Urothelium cell line (cell line): ENCODE results near the gene SMARCA4.
"Not testable (repeated sequence)": the region's sequence is repeated elsewhere in the genome, so short reads cannot be mapped to it uniquely, and the experiment has no call there.

Experiments
- DNase-seq: peaks from one replicate; pipeline ENCODE4 v3.0.0; 2011; ENCODE audit warnings: low spot score, mixed read lengths
- FAIRE-seq: peaks from 2 replicates; lab custom pipeline; 2011; peaks lifted over from hg19 to GRCh38; lab: Jason Lieb, UNC

SMARCA4 gene

DNA sequence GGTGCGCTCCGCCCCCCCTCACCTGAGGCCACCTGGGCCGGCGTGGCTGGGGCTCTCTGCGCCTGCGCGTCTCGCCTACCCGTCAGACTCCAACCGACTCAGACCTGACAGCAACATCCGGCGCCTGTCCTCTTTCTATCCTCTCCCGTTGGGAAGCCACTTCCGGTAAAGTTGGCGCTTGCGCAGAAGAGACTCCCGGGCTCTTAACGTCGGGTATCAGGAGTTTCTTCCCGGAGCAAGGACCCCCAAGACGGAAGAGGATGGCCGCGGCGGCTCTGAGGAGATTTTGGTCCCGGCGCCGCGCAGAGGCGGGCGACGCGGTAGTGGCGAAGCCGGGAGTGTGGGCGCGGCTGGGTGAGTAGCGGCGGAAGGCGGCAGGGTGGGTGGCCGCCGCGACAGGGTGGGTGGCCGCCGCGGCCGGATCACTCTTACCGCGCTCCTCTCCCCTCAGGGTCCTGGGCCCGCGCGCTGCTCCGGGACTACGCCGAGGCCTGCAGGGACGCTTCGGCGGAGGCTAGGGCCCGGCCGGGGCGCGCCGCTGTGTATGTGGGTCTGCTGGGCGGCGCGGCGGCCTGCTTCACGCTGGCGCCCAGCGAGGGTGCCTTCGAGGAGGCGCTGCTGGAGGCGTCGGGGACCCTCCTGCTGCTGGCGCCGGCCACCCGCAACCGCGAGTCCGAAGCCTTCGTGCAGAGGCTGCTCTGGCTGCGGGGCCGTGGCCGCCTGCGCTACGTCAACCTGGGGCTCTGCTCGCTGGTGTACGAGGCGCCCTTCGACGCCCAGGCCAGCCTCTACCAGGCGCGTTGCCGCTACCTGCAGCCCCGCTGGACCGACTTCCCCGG lies 32.0 kb upstream of the SMARCA4 start, which contains the start of the genes TIMM29 and YIPF2:
TSS of gene TIMM29 (plus strand) at position 249 of the 839 bp plus-strand sequence. CDS start at position 261, 12 bp downstream.
TSS of gene YIPF2 (minus strand) at position 77 of the 839 bp plus-strand sequence. CDS start 229 bp downstream, outside the sequence.
- no peak for FAIRE-seq

DNA sequence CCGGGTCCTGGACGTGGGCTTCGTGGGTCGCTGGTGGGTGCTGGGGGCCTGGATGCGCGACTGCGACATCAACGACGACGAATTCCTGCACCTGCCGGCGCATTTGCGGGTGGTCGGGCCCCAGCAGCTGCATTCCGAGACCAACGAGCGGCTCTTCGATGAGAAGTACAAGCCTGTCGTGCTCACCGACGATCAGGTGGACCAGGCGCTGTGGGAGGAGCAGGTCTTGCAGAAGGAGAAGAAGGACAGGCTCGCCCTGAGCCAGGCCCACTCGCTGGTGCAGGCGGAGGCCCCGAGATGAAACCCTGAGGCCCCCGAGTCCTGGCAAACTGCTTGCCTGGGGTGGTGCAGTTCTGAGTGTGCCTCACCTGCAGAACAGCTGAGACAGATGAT lies 31.4 kb upstream of the SMARCA4 start:
- no peak for FAIRE-seq
- no peak for DNase-seq

More for the DNA sequence above, 32.0 kb upstream of the SMARCA4 start, which contains the start of the genes TIMM29 and YIPF2:
- peak; percentile 94 for DNase-seq

DNA sequence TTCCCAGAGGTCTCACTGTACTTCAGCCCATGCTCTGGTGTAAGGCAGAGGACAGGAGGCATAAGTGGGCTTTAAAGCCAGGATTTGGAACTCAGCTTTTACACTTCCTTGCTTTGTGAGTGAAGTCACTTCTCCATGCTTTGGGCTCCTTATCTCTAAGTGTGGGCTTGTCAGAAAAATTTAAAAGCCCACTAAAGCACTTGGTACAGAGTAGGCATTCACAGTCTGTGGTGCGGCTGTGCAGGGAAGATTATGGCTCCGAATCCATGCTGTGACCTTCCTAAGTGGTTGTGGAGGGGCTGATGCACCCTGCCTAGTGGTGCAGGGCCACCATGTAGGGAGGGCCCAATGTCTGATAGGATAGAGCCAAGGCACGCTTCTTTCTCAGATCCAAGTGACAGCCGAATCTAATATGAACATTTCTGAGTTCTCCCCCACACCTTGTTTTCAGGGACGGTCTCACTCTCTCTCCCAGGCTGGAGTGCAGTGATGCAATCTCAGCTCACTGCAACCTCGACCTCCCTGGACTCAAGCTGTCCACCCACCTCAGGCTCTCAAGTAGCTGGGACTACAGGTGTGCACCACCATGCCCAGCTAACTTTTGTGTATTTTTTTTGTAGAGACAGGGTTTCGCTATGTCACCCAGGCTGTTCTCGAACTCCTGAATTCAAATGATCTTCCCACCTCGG lies 25.3 kb upstream of the SMARCA4 start:
- FAIRE-seq (no peak), DNase-seq (no peak)

DNA sequence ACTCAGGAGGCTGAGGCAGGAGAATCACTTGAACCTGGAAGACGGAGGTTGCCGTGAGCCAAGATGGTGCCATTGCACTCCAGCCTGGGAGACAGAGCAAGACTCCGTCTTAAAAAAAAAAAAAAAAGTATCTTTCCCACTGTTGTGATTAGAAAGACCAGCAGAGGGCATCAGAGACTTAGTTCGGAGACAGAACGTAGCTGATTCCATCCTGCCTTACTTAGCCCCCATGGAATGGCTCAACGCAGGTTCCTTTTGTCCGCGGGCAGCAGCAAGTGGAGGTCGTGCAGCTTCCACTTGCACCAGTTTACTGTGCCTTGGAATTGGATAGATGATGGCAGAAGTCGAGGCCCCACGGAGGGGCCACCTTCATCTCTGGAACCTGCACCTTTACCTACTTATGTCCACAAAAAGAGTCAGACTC lies 24.2 kb upstream of the SMARCA4 start:
- FAIRE-seq (no peak), DNase-seq (peak; percentile 54)

DNA sequence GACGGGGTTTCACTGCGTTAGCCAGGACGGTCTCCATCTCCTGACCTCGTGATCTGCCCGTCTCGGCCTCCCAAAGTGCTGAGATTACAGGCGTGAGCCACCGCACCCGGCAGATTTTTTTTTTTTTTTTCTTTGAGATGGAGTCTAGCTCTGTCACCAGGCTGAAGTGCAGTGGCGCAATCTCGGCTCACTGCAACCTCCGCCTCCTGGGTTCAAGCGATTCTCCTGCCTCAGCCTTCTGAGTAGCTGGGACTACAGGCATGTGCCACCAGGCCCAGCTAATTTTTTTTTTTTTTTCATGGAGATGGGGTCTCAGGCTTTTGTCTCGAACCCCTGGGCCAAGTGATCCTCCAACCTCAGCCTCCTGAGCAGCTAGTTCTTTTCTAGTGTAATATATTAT lies 19.2 kb upstream of the SMARCA4 start:
- not testable (repeated sequence) for FAIRE-seq, DNase-seq

DNA sequence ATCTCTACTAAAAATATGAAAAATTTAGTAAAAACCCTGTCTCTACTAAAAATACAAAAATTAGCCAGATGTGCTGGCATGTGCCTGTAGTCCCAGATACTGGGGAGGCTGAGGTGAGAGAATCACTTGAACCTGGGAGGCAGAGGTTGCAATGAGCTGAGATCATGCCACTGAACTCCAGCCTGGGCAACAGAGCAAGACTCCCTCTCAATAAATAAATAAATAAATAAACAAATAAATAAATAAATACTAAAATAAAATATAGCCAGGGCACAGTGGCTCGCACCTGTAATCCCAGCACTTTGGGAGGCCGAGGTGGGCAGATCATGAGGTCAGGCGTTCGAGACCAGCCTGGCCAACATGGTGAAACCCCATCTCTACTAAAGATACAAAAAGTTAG lies 17.4 kb upstream of the SMARCA4 start:
- FAIRE-seq, DNase-seq: not testable (repeated sequence)

DNA sequence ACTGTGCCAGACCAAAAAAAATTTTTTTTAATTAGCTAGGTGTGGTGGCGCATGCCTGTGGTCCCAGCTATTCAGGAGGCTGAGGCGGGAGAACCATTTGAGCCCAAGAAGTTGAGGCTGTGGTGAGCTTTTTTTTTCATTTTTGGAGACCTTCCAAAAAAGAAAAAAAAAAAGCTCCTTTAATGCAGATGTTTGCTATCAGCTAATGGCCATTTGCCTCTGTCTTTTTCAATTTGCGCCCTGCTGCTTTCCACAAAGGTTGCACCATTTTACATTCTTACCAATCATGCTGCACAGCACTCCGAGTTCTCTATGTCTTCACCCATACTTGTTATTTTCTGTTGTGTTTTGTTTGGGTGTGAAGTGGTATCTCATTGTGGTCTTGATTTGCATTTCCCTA lies 15.6 kb upstream of the SMARCA4 start:
- FAIRE-seq = no peak
- no peak for DNase-seq

DNA sequence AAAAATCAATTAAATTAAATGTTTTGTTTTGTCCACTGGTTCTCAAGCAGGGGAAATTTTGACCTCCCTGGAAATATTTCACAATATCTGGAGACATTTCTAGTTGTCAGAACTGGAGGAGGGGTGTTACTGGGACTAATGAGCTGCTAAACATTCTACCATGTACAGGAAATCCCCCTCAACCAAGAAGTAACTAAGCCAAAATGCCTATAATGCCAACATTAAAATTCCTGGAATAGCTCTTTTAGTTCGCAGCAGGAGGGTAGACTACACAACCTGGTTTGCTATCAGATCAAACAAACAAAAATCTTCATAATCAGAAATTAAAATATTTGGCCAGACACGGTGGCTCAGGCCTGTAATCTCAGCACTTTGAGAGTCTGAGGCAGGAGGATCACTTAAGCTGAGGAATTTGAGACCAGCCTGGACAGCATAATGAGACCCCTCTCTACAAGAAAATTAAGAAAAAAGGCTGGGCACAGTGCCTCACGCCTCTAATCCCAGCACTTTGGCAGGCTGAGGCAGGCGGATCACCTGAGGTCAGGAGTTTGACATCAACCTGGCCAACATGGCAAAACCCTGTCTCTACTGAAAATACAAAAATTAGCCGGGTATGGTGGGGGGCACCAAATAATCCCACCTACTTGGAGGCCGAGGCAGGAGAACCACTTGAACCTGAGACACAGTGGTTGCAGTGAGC lies 13.7 kb upstream of the SMARCA4 start:
- no peak for DNase-seq
- FAIRE-seq = no peak

DNA sequence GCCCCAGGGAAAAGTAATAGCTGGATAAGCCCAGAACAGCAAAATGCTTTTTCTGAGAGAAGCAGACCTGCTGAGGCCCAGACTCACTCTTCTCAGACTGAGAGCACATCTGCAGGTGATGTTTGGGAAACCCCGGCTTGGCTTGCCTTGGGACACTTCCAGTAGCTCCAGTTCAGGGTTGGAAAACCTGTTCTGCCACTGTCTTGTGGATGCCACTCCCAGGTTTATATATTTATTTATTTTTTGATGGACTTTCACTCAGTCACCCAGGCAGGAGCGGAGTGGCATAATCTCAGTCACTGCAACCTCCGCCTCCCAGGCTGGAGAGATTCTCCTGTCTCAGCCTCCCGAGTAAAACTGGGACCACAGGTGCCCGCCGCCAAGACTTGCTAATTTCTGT lies 8.0 kb upstream of the SMARCA4 start:
- FAIRE-seq = no peak
- DNase-seq = no peak

DNA sequence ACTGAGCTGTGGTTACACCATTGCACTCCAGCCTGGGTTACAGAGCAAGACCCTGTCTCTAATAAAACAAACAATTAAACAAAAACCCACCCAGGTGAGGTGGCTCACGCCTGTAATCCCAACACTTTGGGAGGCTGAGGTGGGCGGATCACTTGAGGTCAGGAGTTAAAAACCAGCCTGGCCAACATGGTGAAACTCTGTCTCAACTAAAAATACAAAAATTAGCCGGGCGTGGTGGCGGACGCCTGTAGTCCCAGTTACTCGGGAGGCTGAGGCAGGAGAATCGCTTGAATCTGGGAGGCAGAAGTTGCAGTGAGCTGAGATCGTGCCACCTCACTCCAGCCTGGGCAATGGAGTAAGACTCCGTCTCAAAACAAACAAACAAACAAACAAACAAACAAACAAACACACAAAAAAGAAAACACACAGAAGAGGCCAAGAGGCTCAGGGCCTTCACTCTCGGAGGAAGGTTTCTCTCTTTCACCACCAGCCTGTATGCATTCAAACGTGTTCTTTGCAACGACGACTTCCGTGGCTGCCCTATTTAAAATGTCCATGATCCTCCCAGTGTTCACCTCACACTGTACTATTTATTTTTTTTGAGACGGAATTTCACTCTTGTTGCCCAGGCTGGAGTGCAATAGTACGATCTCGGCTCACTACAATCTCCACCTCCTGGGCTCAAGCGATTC lies 1.4 kb upstream of the SMARCA4 start:
- DNase-seq, FAIRE-seq: not testable (repeated sequence)

DNA sequence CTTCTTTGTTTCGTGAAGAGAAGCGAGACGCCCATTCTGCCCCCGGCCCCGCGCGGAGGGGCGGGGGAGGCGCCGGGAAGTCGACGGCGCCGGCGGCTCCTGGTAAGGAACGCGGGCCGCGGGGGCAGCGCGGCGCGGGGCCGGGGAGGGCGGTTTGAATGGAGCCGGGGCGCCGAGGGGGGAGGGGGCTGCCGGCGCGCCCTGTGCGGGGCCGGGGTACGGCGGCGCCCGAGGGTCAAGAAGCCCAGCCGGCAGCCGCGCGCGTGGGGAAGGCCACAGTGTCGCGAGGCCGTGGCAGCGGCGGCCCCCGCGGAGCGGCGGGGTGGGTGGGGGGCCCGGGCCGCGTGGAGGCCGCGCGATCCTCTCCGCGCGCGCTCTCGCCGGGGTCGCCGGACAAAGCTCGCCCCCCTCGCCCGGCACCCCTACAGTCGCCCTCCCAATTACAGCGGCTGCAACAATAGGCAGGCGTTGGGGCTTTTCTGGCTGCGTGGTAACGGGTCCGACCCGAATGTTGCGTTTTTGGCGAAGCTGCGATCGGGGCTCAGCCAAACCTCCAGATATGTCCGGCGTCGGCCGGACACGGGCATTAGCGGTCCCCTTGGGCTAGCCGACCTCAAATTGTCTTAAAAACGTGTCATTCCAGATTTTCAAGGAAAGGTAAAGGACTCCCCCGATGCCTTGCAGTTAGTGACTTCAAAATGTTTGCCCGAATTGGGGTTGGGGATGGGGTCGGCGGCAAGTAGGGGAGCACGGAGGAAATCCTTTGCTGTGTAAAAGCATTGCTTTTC lies 437 bp downstream of the SMARCA4 start:
- FAIRE-seq (no peak), DNase-seq (peak; percentile 55)

DNA sequence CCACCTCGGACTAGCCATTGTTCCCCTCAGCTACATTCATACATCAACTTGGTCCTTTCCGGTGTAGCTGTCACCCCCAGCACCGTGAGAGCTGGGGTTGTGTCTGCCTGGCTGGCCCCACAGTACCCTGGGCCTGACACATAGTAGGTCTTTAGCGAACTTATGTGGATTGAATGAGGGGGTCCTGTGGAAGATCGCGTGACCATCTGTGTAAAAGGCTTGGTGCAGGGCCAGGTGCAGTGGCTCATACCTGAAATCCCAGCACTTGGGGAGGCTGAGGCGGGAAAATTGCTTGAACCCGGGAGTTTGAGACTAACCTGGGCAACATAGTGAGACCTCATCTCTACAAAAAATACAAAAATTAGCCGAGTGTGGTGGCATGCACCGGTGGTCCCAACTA lies 2.0 kb downstream of the SMARCA4 start:
- FAIRE-seq = no peak
- DNase-seq = no peak

DNA sequence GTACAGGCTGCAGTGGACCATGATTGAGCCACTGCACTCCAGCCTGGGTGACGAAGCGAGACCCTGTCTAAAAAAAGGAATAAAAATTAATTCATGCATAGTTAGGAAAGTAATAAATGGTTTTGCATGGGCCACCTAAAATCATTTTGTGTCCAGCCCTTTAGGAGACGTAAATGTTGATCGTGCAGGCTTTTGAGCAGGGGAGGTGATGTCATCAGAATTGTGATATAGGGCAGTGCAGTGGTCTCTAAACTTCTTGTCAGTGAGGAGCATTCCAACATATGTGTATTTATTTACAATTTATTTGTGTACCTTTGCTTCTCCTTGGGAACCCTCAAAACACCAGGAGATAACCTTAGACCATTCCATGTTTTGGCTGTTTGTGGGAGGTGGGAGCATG lies 3.0 kb downstream of the SMARCA4 start:
- DNase-seq (no peak), FAIRE-seq (no peak)

DNA sequence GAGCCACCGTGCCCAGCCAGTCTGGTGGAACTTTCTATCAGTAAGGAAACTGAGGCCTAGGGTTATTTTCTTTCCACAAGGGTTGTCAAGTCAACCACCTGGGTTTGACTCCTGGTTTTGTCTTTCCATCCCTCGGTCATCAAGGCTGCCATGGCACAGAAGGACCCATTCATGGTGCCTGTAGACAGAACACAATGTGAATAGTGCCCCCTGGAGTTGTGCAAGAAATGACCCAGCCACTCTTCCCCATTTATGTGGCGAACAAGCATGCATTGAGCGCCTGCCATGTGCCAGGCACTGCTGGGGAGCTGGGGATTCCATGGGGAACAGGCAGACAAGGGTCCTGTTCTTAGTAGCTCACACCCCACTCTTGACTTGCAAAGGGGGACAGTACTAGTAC lies 4.1 kb downstream of the SMARCA4 start:
- FAIRE-seq (no peak), DNase-seq (no peak)

DNA sequence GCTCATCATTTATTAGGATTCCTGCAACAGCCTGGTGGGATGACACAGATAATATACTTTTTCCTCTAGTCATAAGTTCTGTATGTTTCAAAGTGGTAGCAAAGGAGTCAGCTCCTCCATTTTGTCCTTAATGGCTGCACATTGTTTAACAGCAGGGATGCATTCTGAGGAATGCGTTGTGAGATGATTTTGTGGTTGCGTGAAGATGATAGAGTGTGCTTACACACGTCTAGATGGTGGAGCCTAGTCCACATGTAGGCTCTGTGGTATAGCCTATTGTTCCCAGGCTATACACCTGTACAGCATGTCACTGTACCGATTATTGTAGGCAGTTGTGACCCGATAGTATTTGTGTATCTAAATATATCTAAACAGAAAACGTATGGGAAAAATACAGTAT lies 4.6 kb downstream of the SMARCA4 start:
- no peak for FAIRE-seq
- DNase-seq = no peak

DNA sequence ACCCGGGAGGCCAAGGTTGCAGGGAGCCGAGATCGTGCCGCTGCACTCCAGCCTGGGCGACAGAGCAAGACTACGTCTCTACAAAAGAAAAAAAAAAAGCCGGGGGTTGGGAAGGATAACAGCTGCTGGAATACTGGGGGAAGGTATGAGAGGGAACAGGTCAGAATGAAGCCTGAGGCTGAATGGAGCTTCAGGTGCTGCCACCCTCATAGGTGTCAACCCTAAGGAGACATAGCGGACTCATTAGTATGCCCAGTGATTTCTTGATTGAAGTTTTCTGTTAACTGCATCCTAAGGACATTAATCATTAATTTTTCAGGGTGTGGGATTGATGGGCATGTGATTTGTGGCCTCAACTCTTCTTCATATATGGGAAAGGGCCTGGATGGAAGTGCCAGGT lies 6.0 kb downstream of the SMARCA4 start:
- FAIRE-seq (no peak), DNase-seq (no peak)

DNA sequence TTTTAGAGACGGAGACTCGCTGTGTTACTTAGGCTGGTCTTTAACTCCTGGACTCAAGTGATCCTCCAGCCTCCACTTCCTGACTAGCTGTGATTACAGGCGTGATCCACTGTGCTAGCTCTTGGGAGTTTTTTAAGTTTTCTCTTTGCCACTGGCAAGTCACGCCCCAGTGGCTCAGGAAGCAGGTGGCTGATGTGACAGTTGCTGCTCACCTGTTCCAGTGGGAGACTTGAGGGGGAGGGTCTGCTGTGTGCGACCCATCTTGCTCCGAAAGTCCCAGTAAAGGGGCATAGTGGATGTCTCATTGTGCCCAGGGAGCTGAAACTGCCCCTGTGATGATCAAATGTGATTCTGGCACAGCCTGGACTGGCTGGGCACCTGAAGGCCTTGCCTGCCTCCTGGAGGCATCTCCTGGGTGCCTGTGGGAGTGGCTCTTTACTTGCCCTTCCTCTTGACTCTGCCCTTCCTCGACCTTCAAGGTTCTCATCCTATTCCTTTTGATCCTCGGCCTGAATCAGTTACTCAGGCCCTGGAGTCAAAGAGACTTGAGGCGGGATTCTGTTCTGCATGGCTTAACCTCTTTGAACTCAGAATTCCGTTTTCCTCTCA lies 7.8 kb downstream of the SMARCA4 start:
- DNase-seq (no peak), FAIRE-seq (no peak)

DNA sequence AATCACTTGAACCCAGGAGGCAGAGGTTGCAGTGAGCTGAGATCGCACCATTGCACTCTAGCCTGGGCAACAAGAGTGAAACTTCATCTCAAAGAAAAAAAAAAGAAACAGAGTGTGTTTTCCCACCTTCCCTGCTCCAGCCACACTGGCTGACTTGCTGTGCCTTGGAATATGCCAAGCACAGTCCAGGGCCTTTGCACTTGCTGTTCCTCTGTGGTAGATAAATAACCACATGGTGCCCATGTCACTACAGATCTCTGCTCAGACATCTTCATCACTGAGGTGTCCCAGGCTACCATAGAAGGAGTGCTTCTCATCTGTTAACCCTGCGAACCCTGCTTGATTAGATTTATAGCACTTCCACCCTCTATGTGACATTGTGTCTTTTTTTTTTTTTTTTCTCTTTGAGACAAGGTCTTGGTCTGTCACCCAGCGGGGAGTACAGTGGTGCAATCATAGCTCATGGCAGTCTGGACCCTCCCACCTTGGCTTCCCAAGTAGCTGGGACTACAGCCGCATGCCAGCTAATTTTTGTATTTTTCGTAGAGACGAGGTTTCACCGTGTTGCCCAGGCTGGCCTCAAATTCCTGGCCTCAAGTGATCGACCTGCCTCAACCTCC lies 10.4 kb downstream of the SMARCA4 start:
- FAIRE-seq (no peak), DNase-seq (no peak)
